ENCODE measurements around the gene NAA80. TPM values are rescaled to one million over a fixed set of nuclear protein-coding genes. Genes with fewer than 3 reads are reported as not detected.
A peak's percentile ranks its signal among the peaks of the same experiment; 100 is the strongest.

The NAA80 gene
- total RNA-seq, 1 donor from 2014 or later, result 10.1 TPM

- peak overlapping the region; percentile 96 for H3K4me2 ChIP-seq
- peaks cover 12% of the 10 kb centered on the region for H4K20me1 ChIP-seq (ENCODE audit: low read depth)
- peak overlapping the region; percentile 82 for H3K4me3 ChIP-seq
- Mint-ChIP-seq H3K4me3 (peak overlapping the region; percentile 95), H3K27ac (no peak overlapping the region), H3K4me1 (peaks cover 35% of the 10 kb centered on the region), H3K9me3 (no peaks in the 10 kb centered on the region), H3K27me3 (ENCODE audit: insufficient read depth, low read depth) (peaks cover 6% of the 10 kb centered on the region), H3K36me3 (peaks cover 2% of the 10 kb centered on the region)
- TF ChIP-seq EZH2phosphoT487 (IDR thresholded peaks at IDR 0.05), result no peak
- no peak for TF ChIP-seq EZH2 (IDR thresholded peaks at IDR 0.05)
- TF ChIP-seq, protein P1, sequence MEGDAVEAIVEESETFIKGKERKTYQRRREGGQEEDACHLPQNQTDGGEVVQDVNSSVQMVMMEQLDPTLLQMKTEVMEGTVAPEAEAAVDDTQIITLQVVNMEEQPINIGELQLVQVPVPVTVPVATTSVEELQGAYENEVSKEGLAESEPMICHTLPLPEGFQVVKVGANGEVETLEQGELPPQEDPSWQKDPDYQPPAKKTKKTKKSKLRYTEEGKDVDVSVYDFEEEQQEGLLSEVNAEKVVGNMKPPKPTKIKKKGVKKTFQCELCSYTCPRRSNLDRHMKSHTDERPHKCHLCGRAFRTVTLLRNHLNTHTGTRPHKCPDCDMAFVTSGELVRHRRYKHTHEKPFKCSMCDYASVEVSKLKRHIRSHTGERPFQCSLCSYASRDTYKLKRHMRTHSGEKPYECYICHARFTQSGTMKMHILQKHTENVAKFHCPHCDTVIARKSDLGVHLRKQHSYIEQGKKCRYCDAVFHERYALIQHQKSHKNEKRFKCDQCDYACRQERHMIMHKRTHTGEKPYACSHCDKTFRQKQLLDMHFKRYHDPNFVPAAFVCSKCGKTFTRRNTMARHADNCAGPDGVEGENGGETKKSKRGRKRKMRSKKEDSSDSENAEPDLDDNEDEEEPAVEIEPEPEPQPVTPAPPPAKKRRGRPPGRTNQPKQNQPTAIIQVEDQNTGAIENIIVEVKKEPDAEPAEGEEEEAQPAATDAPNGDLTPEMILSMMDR (IDR thresholded peaks at IDR 0.05), result no peak
- no peak for DNase-seq (ENCODE audit: low spot score)
- peaks cover 38% of the 10 kb centered on the region for H3F3A ChIP-seq (ENCODE audit: low read depth)
- peaks cover 17% of the 10 kb centered on the region for H3K79me2 ChIP-seq (ENCODE audit: low read depth)
- no peak overlapping the region for H2AFZ ChIP-seq (replicated peaks)
- no peaks in the 10 kb centered on the region for H3K36me3 ChIP-seq
- peaks cover 18% of the 10 kb centered on the region for H3K4me1 ChIP-seq
- H3K9ac ChIP-seq, result peak overlapping the region; percentile 78
- no peaks in the 10 kb centered on the region for H3K9me3 ChIP-seq (ENCODE audit: low read depth)
- no peak overlapping the region for H3K27ac ChIP-seq
- H3K27me3 ChIP-seq, result no peaks in the 10 kb centered on the region
Observed at GRCh38 chr3:50327129-50327528, 27.9 kb upstream of the NAA80 start.

GRCh38 chr3:50326182-50326541 lies 27.0 kb upstream of the NAA80 start:
- no peaks in the 10 kb centered on the region for H3K36me3 ChIP-seq
- H3K4me3 Mint-ChIP-seq, result peak overlapping the region; percentile 95
- H3K9me3 ChIP-seq (ENCODE audit: low read depth), result no peaks in the 10 kb centered on the region
- H3K4me1 Mint-ChIP-seq, result peaks cover 35% of the 10 kb centered on the region
- H3K4me2 ChIP-seq, result no peak overlapping the region
- H3K36me3 Mint-ChIP-seq, result peaks cover 1% of the 10 kb centered on the region
- no peaks in the 10 kb centered on the region for H3K27me3 ChIP-seq
- peaks cover 17% of the 10 kb centered on the region for H3K79me2 ChIP-seq (ENCODE audit: low read depth)
- peaks cover 20% of the 10 kb centered on the region for H3K4me1 ChIP-seq
- no peak overlapping the region for H2AFZ ChIP-seq (replicated peaks)
- peaks cover 42% of the 10 kb centered on the region for H3F3A ChIP-seq (ENCODE audit: low read depth)
- H3K27ac ChIP-seq, result no peak overlapping the region
- peaks cover 5% of the 10 kb centered on the region for H3K27me3 Mint-ChIP-seq (ENCODE audit: insufficient read depth, low read depth)
- no peak overlapping the region for H3K4me3 ChIP-seq
- no peak overlapping the region for H3K9ac ChIP-seq
- peaks cover 12% of the 10 kb centered on the region for H4K20me1 ChIP-seq (ENCODE audit: low read depth)
- no peaks in the 10 kb centered on the region for H3K9me3 Mint-ChIP-seq
- TF ChIP-seq, protein P1 (IDR thresholded peaks at IDR 0.05), result no peak
- TF ChIP-seq EZH2 (IDR thresholded peaks at IDR 0.05) (no peak), EZH2phosphoT487 (IDR thresholded peaks at IDR 0.05) (no peak)
- no peak overlapping the region for H3K27ac Mint-ChIP-seq
- no peak for DNase-seq (ENCODE audit: low spot score)

- no peaks in the 10 kb centered on the region for H3K36me3 ChIP-seq
- peak overlapping the region; percentile 95 for H3K4me3 Mint-ChIP-seq
- peaks cover 20% of the 10 kb centered on the region for H3K4me1 ChIP-seq
- peaks cover 4% of the 10 kb centered on the region for H3K27me3 Mint-ChIP-seq (ENCODE audit: insufficient read depth, low read depth)
- H3K4me2 ChIP-seq, result no peak overlapping the region
- H3K36me3 Mint-ChIP-seq, result no peaks in the 10 kb centered on the region
- H3K9ac ChIP-seq, result no peak overlapping the region
- H3K9me3 ChIP-seq (ENCODE audit: low read depth), result no peaks in the 10 kb centered on the region
- H3K4me3 ChIP-seq, result no peak overlapping the region
- H3K27ac Mint-ChIP-seq, result no peak overlapping the region
- no peaks in the 10 kb centered on the region for H3K27me3 ChIP-seq
- peaks cover 19% of the 10 kb centered on the region for H3K79me2 ChIP-seq (ENCODE audit: low read depth)
- no peak for DNase-seq (ENCODE audit: low spot score)
- H2AFZ ChIP-seq (replicated peaks), result no peak overlapping the region
- H4K20me1 ChIP-seq (ENCODE audit: low read depth), result peaks cover 14% of the 10 kb centered on the region
- no peak overlapping the region for H3K27ac ChIP-seq
- H3F3A ChIP-seq (ENCODE audit: low read depth), result peaks cover 44% of the 10 kb centered on the region
- TF ChIP-seq, protein P1 (IDR thresholded peaks at IDR 0.05), result no peak
- TF ChIP-seq EZH2phosphoT487 (IDR thresholded peaks at IDR 0.05), result no peak
- TF ChIP-seq EZH2 (IDR thresholded peaks at IDR 0.05), result no peak
- no peaks in the 10 kb centered on the region for H3K9me3 Mint-ChIP-seq
- peaks cover 36% of the 10 kb centered on the region for H3K4me1 Mint-ChIP-seq
Observed at GRCh38 chr3:50325497-50326181, 26.4 kb upstream of the NAA80 start.
